Hematopoietic multipotent progenitor cell (in vitro differentiated cells): ENCODE data around the gene HIF3A. TPM values are rescaled to one million over a fixed set of nuclear protein-coding genes. Genes with fewer than 3 reads are reported as not detected.

ENCODE experiments used
- DNase-seq, 3 donors: peaks; one replicate each; pipeline ENCODE4 v3.0.0-alpha.2; 2011 to 2015; ENCODE audit warnings: low read depth in 2 of 3, low spot score in 2 of 3
- total RNA-seq: library from RNA; depleted of rRNA; stranded (reverse); fragments of >200 nt; gene quantifications from one replicate; pipeline ENCODE4 v1.2.3, GENCODE V29; 2012

Gene HIF3A
- total RNA-seq, 1 donor = 0.27 TPM

DNA sequence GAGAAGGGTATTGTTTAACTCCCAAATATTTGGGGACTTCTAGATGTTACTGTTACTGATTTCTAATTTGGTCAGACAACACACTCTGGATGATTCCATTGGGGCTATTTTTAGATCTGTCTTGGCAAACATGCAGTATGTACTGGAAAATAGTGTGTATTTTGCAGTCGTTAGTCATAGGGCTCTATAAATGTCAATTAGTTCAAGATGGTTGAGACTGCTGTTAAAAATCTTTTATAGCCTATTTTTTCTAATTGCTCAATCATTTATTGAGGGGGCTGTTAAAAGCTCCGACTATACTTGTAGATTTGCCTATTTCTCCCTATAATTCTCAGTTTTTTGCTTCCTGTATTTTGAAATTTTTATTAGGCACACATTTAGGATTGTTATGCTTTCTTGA lies 81.4 kb downstream of the HIF3A start:
- no peak for DNase-seq

DNA sequence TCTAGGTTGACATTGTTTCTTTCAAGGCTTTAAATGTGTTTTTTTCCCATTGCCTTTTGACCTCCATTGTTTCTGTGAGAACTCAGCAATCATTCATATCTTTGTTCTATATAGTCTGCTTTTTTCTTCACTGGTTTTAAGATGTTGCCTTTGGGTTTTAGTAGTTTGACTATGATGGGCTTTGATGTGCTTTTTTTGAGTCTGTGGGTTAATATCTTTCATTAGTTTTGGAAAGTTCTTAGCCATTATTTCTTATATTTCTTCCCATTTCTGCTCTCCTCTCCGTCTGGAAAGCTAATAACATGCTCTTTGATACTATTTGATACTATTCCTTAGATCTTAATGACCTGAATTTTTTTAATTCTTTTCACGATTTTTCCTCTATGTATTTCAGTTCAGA lies 83.8 kb downstream of the HIF3A start:
- no peak for DNase-seq

DNA sequence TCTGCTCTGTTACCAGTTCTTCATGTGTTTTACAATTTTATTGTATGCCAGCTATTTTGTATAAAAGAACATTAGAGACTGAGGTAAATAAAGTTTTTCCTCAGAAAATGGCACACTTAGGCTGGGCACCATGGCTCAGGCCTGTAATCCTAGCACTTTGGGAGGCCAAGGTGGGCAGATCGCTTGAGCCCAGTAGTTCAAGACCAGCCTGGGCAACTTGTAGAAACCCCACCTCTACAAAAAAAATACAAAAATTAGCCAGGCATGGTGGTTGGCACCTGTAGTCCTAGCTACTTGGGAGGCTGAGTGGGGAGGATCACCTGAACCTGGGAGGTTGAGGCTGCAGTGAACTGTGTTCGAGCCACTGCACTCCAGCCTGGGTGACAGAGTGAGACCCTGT lies 84.5 kb downstream of the HIF3A start:
- no peak for DNase-seq

DNA sequence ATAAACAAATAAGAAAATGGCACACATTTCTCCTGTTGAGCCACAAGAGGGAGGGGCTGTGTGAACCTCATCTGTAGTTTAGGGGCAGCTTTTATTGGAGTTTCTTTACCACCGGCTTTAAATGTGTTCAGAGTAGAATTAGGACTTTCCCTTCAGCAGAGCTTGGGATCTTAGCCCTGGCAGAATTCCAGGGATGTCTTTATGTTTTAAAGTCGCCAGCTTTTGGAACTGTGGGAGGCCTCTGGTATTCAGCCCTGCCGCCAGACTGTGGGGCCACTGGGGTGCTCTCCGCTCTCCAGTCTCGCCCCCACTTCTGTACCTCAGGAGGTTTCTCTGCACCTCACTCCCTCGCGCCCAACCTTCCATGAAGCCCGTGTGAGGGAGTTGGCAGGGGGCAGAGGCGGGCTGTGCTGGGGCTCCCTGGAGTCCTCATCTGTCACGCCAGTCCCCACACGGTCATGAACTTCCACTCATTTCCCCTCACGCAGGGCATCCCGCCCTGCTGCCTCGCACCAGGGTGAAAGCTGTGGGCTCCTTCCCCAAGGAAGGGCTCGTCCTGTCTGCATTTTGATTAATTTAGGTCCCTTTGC lies 85.0 kb downstream of the HIF3A start:
- no peak for DNase-seq

DNA sequence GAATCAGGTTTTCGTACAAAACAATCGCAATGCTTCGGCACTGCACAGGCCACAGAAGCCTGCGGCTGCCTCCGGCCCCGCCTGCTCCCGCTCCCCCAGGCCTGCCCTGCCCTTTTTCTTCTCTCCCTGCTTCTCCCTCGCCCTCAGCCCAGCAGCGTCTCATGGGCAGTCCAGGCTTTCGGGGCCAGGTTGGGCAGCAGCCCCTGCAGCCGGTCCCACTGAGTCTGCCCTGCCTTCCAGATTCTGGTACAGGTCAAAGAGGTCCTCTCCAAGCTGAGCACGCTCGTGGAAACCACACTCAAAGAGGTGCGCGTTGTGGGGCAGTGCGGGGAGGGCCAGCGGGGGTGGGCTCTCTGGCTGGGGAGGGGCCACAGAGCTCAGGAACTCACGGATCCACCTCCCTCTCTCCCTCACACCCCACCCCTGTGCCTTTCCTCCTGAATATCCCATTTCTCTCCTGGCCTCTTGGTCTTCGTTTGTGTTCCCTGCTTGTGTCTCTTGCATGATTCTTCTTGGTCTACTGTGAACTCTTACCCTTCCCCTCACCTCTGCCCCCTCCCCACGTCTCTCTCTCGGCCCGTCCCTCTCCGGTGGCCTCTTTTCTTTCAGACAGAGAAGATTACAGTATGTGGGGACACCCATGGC lies 86.5 kb downstream of the HIF3A start:
- DNase-seq = no peak

DNA sequence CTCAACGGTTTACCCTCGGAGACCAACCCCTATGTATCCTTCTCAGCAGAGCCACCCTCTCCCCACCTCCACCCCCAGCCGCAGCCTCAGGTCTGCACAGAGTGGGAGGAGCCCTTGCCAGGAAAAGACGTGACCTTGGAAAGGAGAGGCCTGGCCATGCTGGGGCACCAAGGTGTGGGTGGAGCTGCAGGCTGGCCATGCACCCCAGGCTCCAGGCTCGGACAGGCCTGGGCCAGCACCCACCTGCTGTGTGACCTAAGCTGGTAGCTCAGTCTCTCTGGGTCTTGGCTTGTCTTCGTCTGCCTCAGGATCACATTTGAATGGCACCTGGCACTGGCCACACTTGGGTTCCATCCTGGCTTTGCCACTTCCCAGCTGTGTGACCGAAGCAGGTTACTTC lies 87.0 kb downstream of the HIF3A start:
- no peak for DNase-seq

DNA sequence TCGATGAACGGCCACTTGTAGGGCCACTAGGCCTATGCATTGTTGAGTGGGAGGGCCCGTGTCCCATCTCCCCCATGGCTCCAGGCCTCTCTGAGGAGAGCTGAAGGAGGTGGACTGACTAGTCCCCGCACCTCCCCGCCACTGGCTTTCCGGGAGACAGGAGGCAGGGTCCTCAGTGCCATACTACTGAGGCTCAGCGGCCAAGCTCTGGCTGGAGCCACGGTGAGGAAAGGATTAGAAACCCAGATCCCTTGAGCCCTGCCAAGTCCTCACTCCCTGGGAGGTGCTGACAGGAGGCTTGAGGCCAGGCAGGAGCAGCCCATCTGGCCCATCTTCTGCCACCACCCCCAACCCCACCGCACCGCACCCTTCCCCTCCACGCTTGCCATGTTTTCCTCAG lies 87.6 kb downstream of the HIF3A start:
- DNase-seq = no peak

DNA sequence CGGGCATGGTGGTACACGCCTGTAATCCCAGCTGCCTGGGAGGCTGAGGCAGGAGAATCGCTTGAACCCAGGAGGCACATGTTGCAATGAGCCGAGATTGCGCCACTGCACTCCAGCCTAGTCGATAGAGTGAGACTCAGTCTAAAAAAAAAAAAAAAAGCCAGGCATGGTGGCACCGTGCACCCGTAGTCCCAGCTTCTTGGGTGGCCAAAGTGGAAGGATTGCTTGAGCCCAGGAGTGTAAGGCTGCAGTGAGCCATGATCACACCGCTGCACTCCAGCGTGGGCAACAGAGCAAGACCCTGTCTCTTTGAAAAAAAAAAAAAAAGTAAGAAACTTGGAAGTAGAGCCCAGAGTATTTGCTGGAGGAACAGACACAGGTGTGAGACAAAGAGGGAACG lies 88.8 kb downstream of the HIF3A start:
- DNase-seq = no peak

DNA sequence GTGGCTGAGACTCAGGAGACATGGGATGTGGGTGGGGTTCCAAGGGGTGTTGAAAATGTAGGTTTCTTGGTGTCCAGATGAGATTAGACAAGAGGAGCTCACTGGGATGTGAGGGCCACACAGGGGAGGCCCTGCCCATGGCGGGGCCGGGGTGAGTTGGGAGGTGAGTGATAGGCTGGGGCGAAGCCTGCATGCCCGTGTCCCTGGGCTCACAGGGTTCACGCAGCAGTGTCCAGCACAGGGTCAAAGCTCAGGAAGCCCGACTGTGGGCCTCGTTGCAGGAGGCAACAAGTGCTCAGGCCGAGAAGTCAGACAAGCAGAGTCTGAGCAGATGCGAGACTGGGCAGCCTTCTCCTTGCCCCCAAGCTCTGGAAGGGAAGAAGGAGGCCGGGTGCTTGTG lies 89.3 kb downstream of the HIF3A start:
- DNase-seq = no peak

DNA sequence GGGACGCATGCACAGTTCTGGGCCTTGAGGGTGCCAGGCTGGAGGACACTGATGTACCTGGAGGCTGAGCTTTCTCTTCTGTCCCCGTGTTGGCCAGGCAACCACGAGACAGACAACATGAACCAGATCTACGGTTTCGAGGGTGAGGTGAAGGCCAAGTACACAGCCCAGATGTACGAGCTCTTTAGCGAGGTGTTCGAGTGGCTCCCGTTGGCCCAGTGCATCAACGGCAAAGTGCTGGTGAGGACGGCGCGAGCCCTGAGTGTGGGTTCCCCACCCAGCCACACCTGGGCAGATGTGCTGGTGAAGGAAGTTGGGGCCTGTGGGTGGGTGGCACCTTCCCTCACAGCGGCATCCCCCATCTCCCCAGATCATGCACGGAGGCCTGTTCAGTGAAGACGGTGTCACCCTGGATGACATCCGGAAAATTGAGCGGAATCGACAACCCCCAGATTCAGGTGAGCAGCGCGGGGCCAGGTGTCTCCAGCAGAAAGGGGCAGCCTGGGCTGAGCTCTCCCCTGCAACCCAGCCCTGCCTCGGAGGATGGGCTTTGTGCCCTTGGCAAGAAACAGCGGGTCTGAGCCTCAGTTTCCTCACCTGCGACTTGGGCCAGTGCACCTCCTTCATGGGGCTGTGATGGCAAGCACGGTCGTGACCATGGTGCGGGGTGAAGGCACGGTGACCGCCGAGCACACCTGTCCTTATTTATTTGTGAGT lies 90.3 kb downstream of the HIF3A start:
- no peak for DNase-seq

DNA sequence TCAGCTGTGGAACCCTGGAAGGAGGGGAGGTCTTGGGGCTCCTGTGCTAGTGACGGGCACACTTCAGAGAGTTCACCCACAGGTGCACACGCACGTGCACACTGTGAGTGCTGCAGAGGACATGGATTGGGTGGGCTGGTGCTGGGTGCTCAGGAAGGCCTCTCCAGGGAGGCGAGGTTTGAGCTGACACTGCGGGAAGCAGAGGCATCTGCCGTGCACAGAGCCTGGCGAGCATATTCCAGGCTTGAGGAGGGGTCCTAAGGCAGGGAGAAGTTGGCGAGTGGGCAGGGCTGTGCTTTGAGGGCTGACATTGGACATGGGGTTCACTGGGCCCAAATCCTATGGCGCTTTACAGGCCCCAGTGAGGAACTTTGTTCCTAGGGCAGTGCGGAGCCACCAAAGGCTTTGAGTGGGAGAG lies 90.9 kb downstream of the HIF3A start:
- no peak for DNase-seq

DNA sequence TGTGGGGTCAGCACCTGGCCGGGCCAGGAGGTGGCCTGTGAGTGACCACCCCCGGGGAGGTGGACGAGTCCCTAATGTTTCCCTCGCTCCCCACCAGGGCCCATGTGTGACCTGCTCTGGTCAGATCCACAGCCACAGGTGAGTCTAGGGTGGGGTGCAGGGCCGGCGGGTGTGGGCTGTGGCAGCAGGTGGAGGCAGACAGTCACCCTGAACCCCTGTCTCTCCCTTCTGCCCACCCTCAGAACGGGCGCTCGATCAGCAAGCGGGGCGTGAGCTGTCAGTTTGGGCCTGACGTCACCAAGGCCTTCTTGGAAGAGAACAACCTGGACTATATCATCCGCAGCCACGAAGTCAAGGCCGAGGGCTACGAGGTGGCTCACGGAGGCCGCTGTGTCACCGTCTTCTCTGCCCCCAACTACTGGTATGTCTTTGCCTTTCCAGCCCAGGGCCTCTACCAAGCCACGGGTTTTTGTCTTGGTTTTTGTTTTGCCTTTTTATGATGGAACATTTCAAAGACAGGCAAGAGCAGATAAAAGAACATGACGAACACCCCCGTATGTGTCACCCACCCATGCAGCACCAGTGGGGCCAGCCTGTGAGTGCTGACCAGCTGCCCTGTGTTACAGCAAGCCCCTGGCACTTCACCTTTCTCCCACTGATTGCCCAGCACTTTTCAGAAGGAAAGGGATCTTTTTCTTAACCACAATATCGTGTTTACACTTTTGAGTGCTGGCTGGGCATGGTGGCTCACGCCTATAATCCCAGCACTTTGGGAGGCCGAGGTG lies 91.7 kb downstream of the HIF3A start:
- DNase-seq = no peak

DNA sequence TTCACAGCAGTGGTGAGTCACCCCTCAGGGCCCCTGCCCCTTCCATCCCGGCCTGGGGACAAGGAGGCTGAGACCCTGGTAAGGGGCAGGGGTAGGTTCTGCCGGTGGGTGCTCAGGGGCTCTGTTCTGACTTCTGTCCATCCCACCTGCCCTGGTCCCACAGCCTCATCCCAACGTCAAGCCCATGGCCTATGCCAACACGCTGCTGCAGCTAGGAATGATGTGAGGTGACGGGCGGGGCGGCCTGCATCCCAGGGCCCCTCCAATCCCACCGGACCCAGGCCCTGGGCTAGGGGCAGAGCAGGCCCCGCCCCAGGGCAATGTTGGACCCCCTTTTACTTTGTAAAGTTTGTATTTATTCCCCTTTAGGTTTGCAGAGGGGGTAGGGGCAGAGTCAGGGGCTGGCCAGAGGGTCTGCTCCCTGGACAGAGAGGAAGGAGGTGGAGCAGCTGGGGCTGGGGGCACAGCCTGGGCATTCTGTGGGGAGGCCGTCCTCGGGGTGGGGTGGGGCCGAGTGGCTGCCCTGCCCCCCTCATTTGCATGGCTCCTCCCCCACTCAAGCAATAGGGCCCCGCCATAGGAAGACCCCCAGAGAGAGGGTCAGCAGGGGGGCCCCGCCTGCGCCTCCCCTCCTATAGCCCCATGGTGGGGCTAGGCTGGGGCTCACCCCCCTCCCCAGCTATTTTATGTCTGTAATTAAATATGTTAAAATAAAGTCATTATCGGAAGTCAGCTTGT lies 93.4 kb downstream of the HIF3A start:
- DNase-seq = no peak

DNA sequence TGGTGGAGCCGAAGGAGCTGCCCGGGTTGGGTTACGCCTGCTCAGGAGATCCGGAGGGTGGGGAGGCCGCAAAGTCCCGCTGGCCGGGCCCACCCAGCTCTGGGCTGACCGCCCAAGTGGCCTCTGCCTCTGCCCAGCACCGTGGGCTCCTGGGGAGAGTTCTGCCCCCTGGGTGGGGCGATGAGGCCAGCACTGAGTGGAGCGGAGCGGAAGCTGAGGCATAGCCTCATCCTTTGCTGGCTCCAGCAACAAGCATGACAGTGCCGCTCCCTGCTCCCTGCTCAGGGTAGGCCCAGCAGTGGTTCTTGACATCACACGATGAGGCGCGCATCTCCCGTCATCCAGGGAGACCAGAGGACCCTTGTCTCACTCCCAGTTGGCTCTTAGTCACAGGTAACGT lies 94.0 kb downstream of the HIF3A start:
- DNase-seq = no peak

DNA sequence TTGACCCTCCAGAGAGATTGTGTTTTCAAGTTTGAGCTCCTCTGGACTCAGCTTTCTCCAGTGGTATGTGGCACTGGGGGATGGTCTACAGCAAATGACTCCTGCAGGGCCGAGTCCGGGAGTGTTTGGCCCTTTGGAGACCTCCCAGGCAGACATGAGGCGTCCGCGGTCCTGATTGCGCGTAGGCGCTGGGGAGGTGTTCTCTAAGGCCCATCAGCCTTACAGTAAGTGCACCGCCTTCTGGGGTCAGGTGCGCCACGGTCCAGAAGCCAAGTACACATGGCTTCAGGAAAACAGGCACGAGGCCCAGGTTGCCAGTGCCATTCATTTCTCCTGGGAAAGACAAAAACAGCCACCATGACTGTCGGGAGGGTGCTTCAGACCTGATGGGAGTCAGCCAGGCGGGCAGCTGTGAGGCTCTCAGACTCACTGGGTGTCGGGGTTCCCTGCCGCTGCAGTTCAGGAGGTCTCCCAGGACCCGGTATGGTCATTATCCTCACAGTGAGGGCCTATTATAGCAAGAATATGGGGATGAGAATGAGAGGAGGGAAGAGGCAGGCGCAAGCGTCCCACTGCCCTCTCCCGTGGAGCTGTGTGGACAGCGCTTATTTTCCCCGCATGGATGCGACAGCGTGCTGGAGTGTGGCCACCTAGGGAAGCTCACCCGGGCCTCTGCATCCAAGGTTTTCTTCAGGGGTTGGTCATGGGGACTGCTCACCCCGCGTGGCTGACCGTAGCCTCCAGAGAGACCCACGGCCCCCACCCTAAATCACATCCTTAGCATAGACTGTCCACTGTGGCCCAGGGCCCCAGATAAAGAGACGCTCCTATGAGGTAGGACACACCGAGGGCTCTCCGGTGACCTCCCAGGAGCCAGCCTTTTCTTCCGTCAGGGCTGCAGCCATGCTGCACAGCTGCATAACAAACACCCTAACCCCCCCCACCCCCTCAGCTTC lies 94.7 kb downstream of the HIF3A start:
- no peak for DNase-seq

DNA sequence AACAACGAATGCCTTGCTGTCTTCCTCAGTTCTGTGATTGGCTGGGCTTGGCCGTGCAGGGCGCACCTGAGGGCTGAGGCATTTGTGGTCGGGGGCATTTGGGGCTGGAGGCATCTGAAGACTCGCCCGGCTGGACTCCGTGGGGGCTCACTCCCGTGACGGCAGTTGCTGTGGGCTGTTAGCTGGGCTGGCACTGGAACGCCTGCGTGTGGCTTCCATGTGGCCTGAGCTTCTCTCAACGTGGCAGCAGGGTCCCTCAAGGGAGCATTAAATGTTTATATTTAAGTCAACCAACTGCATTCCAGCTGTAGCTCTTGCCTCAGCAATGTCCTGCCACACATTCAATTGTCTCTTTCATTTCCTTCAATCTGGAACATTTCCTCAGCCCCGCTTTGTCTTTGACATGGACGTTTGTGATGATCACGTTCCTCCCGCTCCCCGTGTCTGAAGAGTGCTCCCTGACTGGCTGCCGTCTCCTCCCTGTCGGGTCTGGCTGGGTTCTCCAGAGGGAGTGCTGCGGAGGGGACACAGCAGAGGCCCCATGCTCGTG lies 95.5 kb downstream of the HIF3A start:
- no peak for DNase-seq

DNA sequence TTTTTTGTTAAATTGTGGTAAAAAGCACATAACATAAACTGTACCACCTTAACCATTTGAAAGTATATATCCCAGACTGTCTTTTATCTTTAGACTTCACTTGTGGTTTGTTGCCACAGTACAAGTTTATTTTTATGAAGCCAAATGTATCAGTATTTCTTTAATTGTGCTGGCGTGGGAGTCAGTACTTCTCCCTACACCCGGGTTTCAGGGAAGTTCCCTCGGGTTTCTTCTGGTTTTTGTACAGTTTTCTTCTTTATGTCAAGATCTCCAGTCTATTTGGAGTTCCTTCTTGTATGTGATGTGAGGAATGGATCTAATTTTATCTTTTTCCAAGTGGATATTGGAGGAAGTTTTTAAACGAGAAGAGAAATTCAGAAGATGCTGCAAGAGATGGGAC lies 96.0 kb downstream of the HIF3A start:
- DNase-seq = no peak
